Lower leg skin (tissue), 3 donors: ENCODE measurements around the gene ARL5C.

Experiments used
- POLR2A ChIP-seq, 2 donors: fragments of 450-650 bp; IDR thresholded peaks; one replicate each; pipeline ENCODE4 v1.6.1; 2016 to 2017; ENCODE audit warnings: antibody characterized with exemption in 2 of 2, mild to moderate bottlenecking in 1 of 2, moderate library complexity in 1 of 2
- TF ChIP-seq, protein P1 (sequence below), 3 donors: fragments of 450-650 bp; IDR thresholded peaks; one replicate each; pipeline ENCODE4 v1.5.1; 2016; ENCODE audit warnings: antibody characterized with exemption in 3 of 3, mild to moderate bottlenecking in 3 of 3, moderate library complexity in 2 of 3

GRCh38 chr17:39170109-39170508 lies 4.1 kb upstream of the ARL5C start:
- TF ChIP-seq POLR2A (IDR thresholded peaks at IDR 0.05): no peak
- TF ChIP-seq, protein P1, sequence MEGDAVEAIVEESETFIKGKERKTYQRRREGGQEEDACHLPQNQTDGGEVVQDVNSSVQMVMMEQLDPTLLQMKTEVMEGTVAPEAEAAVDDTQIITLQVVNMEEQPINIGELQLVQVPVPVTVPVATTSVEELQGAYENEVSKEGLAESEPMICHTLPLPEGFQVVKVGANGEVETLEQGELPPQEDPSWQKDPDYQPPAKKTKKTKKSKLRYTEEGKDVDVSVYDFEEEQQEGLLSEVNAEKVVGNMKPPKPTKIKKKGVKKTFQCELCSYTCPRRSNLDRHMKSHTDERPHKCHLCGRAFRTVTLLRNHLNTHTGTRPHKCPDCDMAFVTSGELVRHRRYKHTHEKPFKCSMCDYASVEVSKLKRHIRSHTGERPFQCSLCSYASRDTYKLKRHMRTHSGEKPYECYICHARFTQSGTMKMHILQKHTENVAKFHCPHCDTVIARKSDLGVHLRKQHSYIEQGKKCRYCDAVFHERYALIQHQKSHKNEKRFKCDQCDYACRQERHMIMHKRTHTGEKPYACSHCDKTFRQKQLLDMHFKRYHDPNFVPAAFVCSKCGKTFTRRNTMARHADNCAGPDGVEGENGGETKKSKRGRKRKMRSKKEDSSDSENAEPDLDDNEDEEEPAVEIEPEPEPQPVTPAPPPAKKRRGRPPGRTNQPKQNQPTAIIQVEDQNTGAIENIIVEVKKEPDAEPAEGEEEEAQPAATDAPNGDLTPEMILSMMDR (IDR thresholded peaks at IDR 0.05): no peak
